Endothelial cell of umbilical vein (primary cell): ENCODE measurements around the gene SPINT2. TPM values are rescaled to one million over a fixed set of nuclear protein-coding genes. Genes with fewer than 3 reads are reported as not detected.

Experiments used
- BruUV-seq: library from RNA; stranded (reverse); fragments of 400-500 nt; replicated peaks from 2 replicates; lab custom pipeline; 2021; lab: Mats Ljungman, UMichigan
- CTCF ChIA-PET: fragments of 300-600, 350-600 bp; sonication (Branson Sonifier 250); formaldehyde crosslinking; loops from one replicate; lab custom pipeline; 2021; ENCODE audit warnings: antibody characterized with exemption, inconsistent platforms; lab: Charles Lee
- POLR2A ChIA-PET: fragments of 300-600, 350-600 bp; sonication (Branson Sonifier 250); formaldehyde crosslinking; loops from one replicate; lab custom pipeline; 2021; ENCODE audit warnings: antibody characterized with exemption, inconsistent platforms; lab: Charles Lee
- DNase-seq: peaks from one replicate; pipeline ENCODE4 v3.0.0-alpha.2; 2011; ENCODE audit warnings: low read depth, low spot score
- FAIRE-seq: peaks from 2 replicates; lab custom pipeline; 2011; peaks lifted over from hg19 to GRCh38; lab: Jason Lieb, UNC
- H2AFZ ChIP-seq: 2 replicates; pipeline ENCODE4 v1.6.0; 2012; ENCODE audit warnings: low read depth, low read length, control low read depth, inconsistent platforms
- H3K27ac ChIP-seq: 2 replicates; pipeline ENCODE4 v1.5.1; 2011; ENCODE audit warnings: low read depth, mild to moderate bottlenecking, control low read depth, low read length, moderate library complexity; ENCODE audit not compliant: insufficient read depth
- H3K27me3 ChIP-seq, 2 experiments: 2 replicates each; pipeline versions ENCODE4 v1.6.0 to v1.6.1; 2011; ENCODE audit warnings: low read length in 2 of 2, mixed read lengths in 1 of 2; ENCODE audit not compliant: control insufficient read depth in 2 of 2, insufficient read depth in 2 of 2
- H3K36me3 ChIP-seq, 2 experiments: 2 replicates in 1 of 2; 3 replicates in 1 of 2; pipeline ENCODE4 v1.5.1; 2011; ENCODE audit warnings: low read length in 2 of 2, mild to moderate bottlenecking in 1 of 2, moderate library complexity in 1 of 2; ENCODE audit not compliant: control insufficient read depth in 2 of 2, insufficient read depth in 2 of 2; ENCODE audit errors: extremely low read depth in 1 of 2
- H3K4me1 ChIP-seq: 3 replicates; pipeline ENCODE4 v1.5.1; 2011; ENCODE audit warnings: mild to moderate bottlenecking, low read length; ENCODE audit not compliant: control insufficient read depth, insufficient read depth; ENCODE audit errors: extremely low read depth
- H3K4me2 ChIP-seq: 2 replicates; pipeline ENCODE4 v1.6.1; 2011; ENCODE audit warnings: low read length, control low read depth, mixed read lengths; ENCODE audit not compliant: insufficient read depth
- H3K4me3 ChIP-seq, 3 experiments: fragments of 200-600 bp in 1 of 3; sonication (generic), shearing (Covaris generic) in 1 of 3; replicated peaks in 1 of 3; 2 replicates each; pipeline ENCODE4 v1.5.1; 2011 to 2016; ENCODE audit warnings: control low read depth in 3 of 3, low read length in 3 of 3, mild to moderate bottlenecking in 2 of 3, inconsistent platforms in 1 of 3, low read depth in 1 of 3, moderate library complexity in 1 of 3; ENCODE audit not compliant: insufficient read depth in 1 of 3
- H3K79me2 ChIP-seq: 2 replicates; pipeline ENCODE4 v1.6.0; 2012; ENCODE audit warnings: low read length, inconsistent platforms; ENCODE audit not compliant: control insufficient read depth, insufficient read depth
- H3K9ac ChIP-seq: replicated peaks from 2 replicates; pipeline ENCODE3; 2011; ENCODE audit warnings: low read length, control low read depth; ENCODE audit not compliant: insufficient read depth; ENCODE audit errors: extremely low read depth
- H3K9me1 ChIP-seq: replicated peaks from 3 replicates; pipeline ENCODE4 v1.6.0; 2011; ENCODE audit warnings: mild to moderate bottlenecking, low read length; ENCODE audit not compliant: control insufficient read depth, insufficient read depth; ENCODE audit errors: extremely low read depth
- H3K9me3 ChIP-seq: replicated peaks from 2 replicates; pipeline ENCODE4 v1.5.1; 2012; ENCODE audit warnings: low read length, inconsistent platforms; ENCODE audit not compliant: control insufficient read depth, insufficient read depth
- H4K20me1 ChIP-seq: replicated peaks from 2 replicates; pipeline ENCODE3; 2011; ENCODE audit warnings: mild to moderate bottlenecking, low read length; ENCODE audit not compliant: control insufficient read depth, insufficient read depth; ENCODE audit errors: extremely low read depth
- CTCF ChIP-seq, 2 donors: IDR thresholded peaks; 1 replicate in 1 of 2; 2 replicates in 1 of 2; pipeline ENCODE4 v1.5.1; 2011; ENCODE audit warnings: low read length in 2 of 2, mild to moderate bottlenecking in 2 of 2, moderate library complexity in 2 of 2, control low read depth in 1 of 2, inconsistent platforms in 1 of 2, low read depth in 1 of 2; ENCODE audit not compliant: insufficient read depth in 1 of 2; ENCODE audit errors: extremely low read depth in 1 of 2
- EZH2 ChIP-seq: IDR thresholded peaks from 2 replicates; pipeline ENCODE4 v1.6.1; 2012; ENCODE audit warnings: borderline replicate concordance, low read depth, mild to moderate bottlenecking, moderate library complexity, low read length, inconsistent platforms; ENCODE audit not compliant: severe bottlenecking
- FOS ChIP-seq: IDR thresholded peaks from 2 replicates; pipeline ENCODE4 v1.6.1; 2011; ENCODE audit warnings: mild to moderate bottlenecking, low read length, moderate library complexity, borderline replicate concordance; ENCODE audit not compliant: insufficient read depth
- GATA2 ChIP-seq: IDR thresholded peaks from 2 replicates; pipeline ENCODE4 v1.7.0; 2011; ENCODE audit warnings: low read depth, mild to moderate bottlenecking, moderate library complexity, mixed read lengths, low read length; ENCODE audit not compliant: insufficient read length, insufficient read depth
- JUN ChIP-seq: IDR thresholded peaks from 2 replicates; pipeline ENCODE4 v1.6.1; 2011; ENCODE audit warnings: borderline replicate concordance, low read depth; ENCODE audit not compliant: insufficient read length, insufficient read depth
- MAX ChIP-seq: IDR thresholded peaks from 2 replicates; pipeline ENCODE4 v1.6.1; 2011; ENCODE audit not compliant: insufficient read depth, insufficient read length
- MYC ChIP-seq: IDR thresholded peaks from one replicate; pipeline ENCODE4 v1.6.1; 2011; ENCODE audit warnings: mild to moderate bottlenecking, low read depth, low read length
- POLR2A ChIP-seq: IDR thresholded peaks from 2 replicates; pipeline ENCODE4 v1.6.1; 2012; ENCODE audit warnings: low read depth, mild to moderate bottlenecking, control low read depth, low read length
- POLR2AphosphoS5 ChIP-seq: IDR thresholded peaks from 2 replicates; pipeline ENCODE4 v1.6.1; 2012; ENCODE audit warnings: low read depth, mild to moderate bottlenecking, control low read depth, low read length, moderate library complexity; ENCODE audit not compliant: insufficient read depth
- dilution Hi-C: fragments of 300-500 bp; cut with MboI; formaldehyde crosslinking; loops from one replicate; pipeline ENCODE4 v1.15.0; 2019; ENCODE audit warnings: low sequenced_read_pairs; ENCODE audit not compliant: extremely low pct_ligation_motif_present
- intact Hi-C: fragments of 100-400 bp; cut with micrococcal nuclease; formaldehyde crosslinking; loops from one replicate; pipeline ENCODE4 v1.10.0; 2022
- polyA plus RNA-seq, 4 experiments: library from polyadenylated mRNA; depleted of rRNA in 3 of 4; stranded (reverse) in 3 of 4; unstranded in 1 of 4; fragments of >200 nt; gene quantifications; 2 replicates each; pipeline versions ENCODE4 v1.2.1 to v1.2.3, GENCODE V29; 2011 to 2012; ENCODE audit warnings: missing spikeins in 1 of 4
- total RNA-seq: library from RNA; stranded (reverse); gene quantifications from 2 replicates; pipeline ENCODE4 v1.2.3, GENCODE V29; 2021

Gene SPINT2
- total and polyA plus RNA-seq, 2 donors (not counting 3 experiments of a cell fraction or from before 2014, with no cell fraction given) = 28.9 to 46.6 TPM

- no TSS peak for BruUV-seq
- TF ChIP-seq CTCF (IDR thresholded peaks at IDR 0.05; ENCODE audit: extremely low read depth in 1 of 2, insufficient read depth in 1 of 2, low read depth in 1 of 2, low read length in 2 of 2) = no peak
- TF ChIP-seq POLR2A = no peak
- no peak for TF ChIP-seq GATA2
- no peak for TF ChIP-seq MAX
- no peak for TF ChIP-seq EZH2
- TF ChIP-seq JUN = no peak
- no peak for TF ChIP-seq POLR2AphosphoS5
- no peak for TF ChIP-seq FOS
- no peak for TF ChIP-seq MYC
- ChIA-PET POLR2A (no interaction called here), CTCF (interaction anchor here (1.5 kb wide), 1 partner anchor 50 kb away, joined by 3 read pairs; no protein-coding TSS in a partner anchor)
- no peaks in the 10 kb centered on the region for H3K36me3 ChIP-seq
- DNase-seq (no peak), FAIRE-seq (no peak)
- intact Hi-C loops (no loop called here), dilution Hi-C loops (no loop called here)
- no peaks in the 10 kb centered on the region for H3K4me1 ChIP-seq
- no peak overlapping the region for H3K9ac ChIP-seq
- H3K9me3 ChIP-seq = no peaks in the 10 kb centered on the region
- no peak overlapping the region for H2AFZ ChIP-seq
- no peaks in the 10 kb centered on the region for H3K79me2 ChIP-seq
- H3K4me2 ChIP-seq = no peak overlapping the region
- H3K27ac ChIP-seq = no peak overlapping the region
- H3K27me3 ChIP-seq = no peaks in the 10 kb centered on the region
- no peak overlapping the region for H3K4me3 ChIP-seq
- no peaks in the 10 kb centered on the region for H3K9me1 ChIP-seq
- no peaks in the 10 kb centered on the region for H4K20me1 ChIP-seq
Measured at GRCh38 chr19:38294090-38294489, 29.7 kb downstream of the SPINT2 start.
